AG09309 (cell line): Measurements from ENCODE around the gene FBXL14.
A peak's percentile ranks its signal among the peaks of the same experiment; 100 is the strongest.

ENCODE experiments used
- DNase-seq: peaks from one replicate; pipeline ENCODE4 v3.0.0-alpha.2; 2010; ENCODE audit warnings: low read depth
- H3K4me3 ChIP-seq: 2 replicates; pipeline ENCODE4 v1.5.1; 2011; ENCODE audit warnings: mild to moderate bottlenecking, low read depth, low read length, moderate library complexity; ENCODE audit not compliant: control insufficient read depth
- CTCF ChIP-seq: IDR thresholded peaks from 2 replicates; pipeline ENCODE4 v1.5.1; 2011; ENCODE audit warnings: mild to moderate bottlenecking, low read depth, low read length, inconsistent platforms; ENCODE audit not compliant: insufficient read depth, control insufficient read depth; ENCODE audit errors: missing control alignments

Gene FBXL14

GRCh38 chr12:1579651-1580435 lies 14.5 kb downstream of the FBXL14 start:
- no peak for DNase-seq
- no peak for TF ChIP-seq CTCF
- no peak overlapping the region for H3K4me3 ChIP-seq

- no peak overlapping the region for H3K4me3 ChIP-seq
- DNase-seq = peak; percentile 86
- no peak for TF ChIP-seq CTCF
Measured at GRCh38 chr12:1576410-1577241, 17.8 kb downstream of the FBXL14 start.

GRCh38 chr12:1575408-1576401 lies 18.7 kb downstream of the FBXL14 start:
- DNase-seq = no peak
- H3K4me3 ChIP-seq = no peak overlapping the region
- no peak for TF ChIP-seq CTCF

- TF ChIP-seq CTCF = no peak
- H3K4me3 ChIP-seq = no peak overlapping the region
- no peak for DNase-seq
Measured at GRCh38 chr12:1574865-1575259, 19.5 kb downstream of the FBXL14 start.

GRCh38 chr12:1573960-1574864 lies 20.2 kb downstream of the FBXL14 start:
- no peak overlapping the region for H3K4me3 ChIP-seq
- TF ChIP-seq CTCF = no peak
- DNase-seq = no peak
